ENCODE measurements around the gene TENT5A.

Gene TENT5A

GRCh38 chr6:81774542-81774941 lies 22.1 kb upstream of the TENT5A start:
- no peak for TF ChIP-seq CTCF (IDR thresholded peaks at IDR 0.05; ENCODE audit: insufficient read depth, low read depth, low read length, missing control alignments)
- no peak overlapping the region for H3K4me3 ChIP-seq (ENCODE audit: low read length)
- no peak for DNase-seq (ENCODE audit: low read depth)

- no peak for TF ChIP-seq CTCF (IDR thresholded peaks at IDR 0.05; ENCODE audit: insufficient read depth, low read depth, low read length, missing control alignments)
- H3K4me3 ChIP-seq (ENCODE audit: low read length) = no peak overlapping the region
- DNase-seq (ENCODE audit: low read depth) = no peak
Observed at GRCh38 chr6:81773887-81774286, 21.4 kb upstream of the TENT5A start.

GRCh38 chr6:81772741-81773140 lies 20.3 kb upstream of the TENT5A start:
- DNase-seq (ENCODE audit: low read depth) = peak; percentile 87
- no peak overlapping the region for H3K4me3 ChIP-seq (ENCODE audit: low read length)
- no peak for TF ChIP-seq CTCF (IDR thresholded peaks at IDR 0.05; ENCODE audit: insufficient read depth, low read depth, low read length, missing control alignments)

GRCh38 chr6:81771097-81771496 lies 18.6 kb upstream of the TENT5A start:
- DNase-seq (ENCODE audit: low read depth) = no peak
- H3K4me3 ChIP-seq (ENCODE audit: low read length) = no peak overlapping the region
- TF ChIP-seq CTCF (IDR thresholded peaks at IDR 0.05; ENCODE audit: insufficient read depth, low read depth, low read length, missing control alignments) = no peak

GRCh38 chr6:81770381-81770780 lies 17.9 kb upstream of the TENT5A start:
- H3K4me3 ChIP-seq (ENCODE audit: low read length) = no peak overlapping the region
- no peak for DNase-seq (ENCODE audit: low read depth)
- no peak for TF ChIP-seq CTCF (IDR thresholded peaks at IDR 0.05; ENCODE audit: insufficient read depth, low read depth, low read length, missing control alignments)

- DNase-seq (ENCODE audit: low read depth) = peak; percentile 88
- no peak for TF ChIP-seq CTCF (IDR thresholded peaks at IDR 0.05; ENCODE audit: insufficient read depth, low read depth, low read length, missing control alignments)
- no peak overlapping the region for H3K4me3 ChIP-seq (ENCODE audit: low read length)
Observed at GRCh38 chr6:81769824-81770223, 17.3 kb upstream of the TENT5A start.

- no peak overlapping the region for H3K4me3 ChIP-seq (ENCODE audit: low read length)
- TF ChIP-seq CTCF (IDR thresholded peaks at IDR 0.05; ENCODE audit: insufficient read depth, low read depth, low read length, missing control alignments) = no peak
- no peak for DNase-seq (ENCODE audit: low read depth)
Observed at GRCh38 chr6:81768150-81768942, 15.9 kb upstream of the TENT5A start.

Measured in epithelial cell of esophagus (primary cell).